Karpas-422 (cell line): Measurements from ENCODE around the gene CDYL2. TPM values are rescaled to one million over a fixed set of nuclear protein-coding genes. Genes with fewer than 3 reads are reported as not detected.

Source experiments
- DNase-seq: peaks from one replicate; pipeline ENCODE4 v3.0.0-alpha.2; 2015
- H2AFZ ChIP-seq: fragments of 200-600 bp; sonication (generic); 2 replicates; pipeline ENCODE4 v1.6.1; 2014; ENCODE audit warnings: antibody characterized with exemption, low read length, mixed read lengths
- H3K27ac ChIP-seq: fragments of 200-600 bp; sonication (generic); 2 replicates; pipeline ENCODE4 v1.5.1; 2014; ENCODE audit warnings: mild to moderate bottlenecking, low read length, moderate library complexity
- H3K27me3 ChIP-seq: fragments of 200-600 bp; sonication (generic); 2 replicates; pipeline ENCODE4 v1.6.1; 2014; ENCODE audit warnings: low read length, mixed read lengths
- H3K36me3 ChIP-seq: fragments of 200-600 bp; sonication (generic); 2 replicates; pipeline ENCODE4 v1.6.1; 2014; ENCODE audit warnings: low read length, mixed read lengths; ENCODE audit not compliant: insufficient read depth
- H3K4me1 ChIP-seq: fragments of 200-600 bp; sonication (generic); 2 replicates; pipeline ENCODE4 v1.6.1; 2014; ENCODE audit warnings: mild to moderate bottlenecking, low read length, mixed read lengths
- H3K4me2 ChIP-seq: fragments of 200-600 bp; sonication (generic); 2 replicates; pipeline ENCODE4 v1.6.1; 2014; ENCODE audit warnings: low read length, low read depth, mild to moderate bottlenecking; ENCODE audit not compliant: poor library complexity, severe bottlenecking
- H3K4me3 ChIP-seq: fragments of 200-600 bp; sonication (generic); 2 replicates; pipeline ENCODE4 v1.5.1; 2014; ENCODE audit warnings: mild to moderate bottlenecking, antibody characterized with exemption, low read length, mixed read lengths
- H3K79me2 ChIP-seq: fragments of 200-600 bp; sonication (generic); 2 replicates; pipeline ENCODE4 v1.6.1; 2014; ENCODE audit warnings: mild to moderate bottlenecking, low read length, mixed read lengths
- H3K9ac ChIP-seq: fragments of 200-600 bp; sonication (generic); 2 replicates; pipeline ENCODE4 v1.6.0; 2014; ENCODE audit warnings: low read length
- H3K9me2 ChIP-seq: fragments of 200-600 bp; sonication (generic), shearing (Covaris generic); replicated peaks from 2 replicates; pipeline ENCODE4 v1.6.0; 2014; ENCODE audit warnings: mild to moderate bottlenecking, low read length, moderate library complexity; ENCODE audit not compliant: insufficient read depth
- H3K9me3 ChIP-seq: fragments of 300-700, 200-600 bp; sonication (generic); 2 replicates; pipeline ENCODE4 v1.6.1; 2014; ENCODE audit warnings: low read length, mixed read lengths
- H4K20me1 ChIP-seq: fragments of 200-600 bp; sonication (generic); 2 replicates; pipeline ENCODE4 v1.6.1; 2014; ENCODE audit warnings: mild to moderate bottlenecking, antibody characterized with exemption, low read length, low read depth; ENCODE audit not compliant: insufficient read depth
- total RNA-seq: library from RNA; depleted of rRNA; stranded (reverse); fragments of >200 nt; shearing (Covaris generic); gene quantifications from 2 replicates; pipeline ENCODE4 v1.2.3, GENCODE V29; 2014; ENCODE audit warnings: low replicate concordance; rRNA removed

The CDYL2 gene, protein sequence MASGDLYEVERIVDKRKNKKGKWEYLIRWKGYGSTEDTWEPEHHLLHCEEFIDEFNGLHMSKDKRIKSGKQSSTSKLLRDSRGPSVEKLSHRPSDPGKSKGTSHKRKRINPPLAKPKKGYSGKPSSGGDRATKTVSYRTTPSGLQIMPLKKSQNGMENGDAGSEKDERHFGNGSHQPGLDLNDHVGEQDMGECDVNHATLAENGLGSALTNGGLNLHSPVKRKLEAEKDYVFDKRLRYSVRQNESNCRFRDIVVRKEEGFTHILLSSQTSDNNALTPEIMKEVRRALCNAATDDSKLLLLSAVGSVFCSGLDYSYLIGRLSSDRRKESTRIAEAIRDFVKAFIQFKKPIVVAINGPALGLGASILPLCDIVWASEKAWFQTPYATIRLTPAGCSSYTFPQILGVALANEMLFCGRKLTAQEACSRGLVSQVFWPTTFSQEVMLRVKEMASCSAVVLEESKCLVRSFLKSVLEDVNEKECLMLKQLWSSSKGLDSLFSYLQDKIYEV
- not detected in 2 replicates for total RNA-seq

DNA sequence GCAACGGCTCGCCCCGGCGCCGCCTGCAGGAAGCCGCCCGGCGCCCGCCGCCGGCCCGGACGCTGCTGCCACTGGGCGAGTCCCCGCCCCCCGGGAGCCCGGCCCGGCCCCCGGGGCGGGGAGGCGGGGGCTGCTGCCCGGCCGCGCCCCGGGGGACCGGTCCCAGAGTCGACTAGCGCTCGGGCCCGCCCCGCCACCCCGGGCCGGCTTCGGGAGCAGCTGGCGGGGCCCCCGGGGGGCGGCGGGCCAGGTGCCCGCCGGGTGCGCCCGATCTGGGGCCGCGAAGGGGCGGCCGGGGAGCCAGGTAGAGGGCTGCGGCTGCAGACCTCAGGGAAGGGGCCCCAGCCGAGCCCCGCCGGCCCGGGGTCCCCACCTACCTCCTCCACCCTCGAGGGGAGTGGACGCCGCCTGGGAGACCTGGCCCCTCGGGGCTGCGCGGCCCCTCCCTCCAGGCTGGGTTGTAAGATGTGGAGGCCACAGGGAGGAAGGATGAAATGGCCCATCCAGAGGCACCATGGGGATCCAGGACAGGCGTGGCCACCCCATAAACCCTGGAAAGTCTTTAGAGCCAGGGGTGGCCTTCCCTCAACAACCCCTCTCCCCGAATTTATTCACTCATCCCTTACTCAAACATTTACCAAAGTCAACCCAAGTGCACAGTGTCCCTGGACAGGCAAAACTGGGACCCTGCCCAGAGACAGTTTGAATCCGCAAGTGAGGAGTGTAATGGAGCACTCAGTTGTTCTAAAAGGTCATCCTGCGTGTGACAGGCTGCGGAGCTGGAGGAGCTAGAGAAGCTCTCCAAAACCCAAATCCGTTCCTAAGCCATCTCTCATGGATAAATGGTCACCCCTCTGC, at the start of gene CDYL2:
TSS of gene CDYL2 (minus strand) at position 73 of the 858 bp plus-strand sequence. CDS start 425 bp downstream, outside the sequence.
- Histone ChIP-seq H3K9me2 (no peaks in the 10 kb centered on the region), H3K4me1 (no peaks in the 10 kb centered on the region), H3K9ac (no peak within 1 kb of the TSS), H4K20me1 (no peaks in the 10 kb centered on the region), H3K4me3 (peak within 1 kb of the TSS; percentile 50; the same call in 1 of the 2 replicates), H2AFZ (no peak within 1 kb of the TSS), H3K9me3 (no peaks in the 10 kb centered on the region), H3K27ac (no peak within 1 kb of the TSS), H3K4me2 (no peak within 1 kb of the TSS), H3K36me3 (no peaks in the 10 kb centered on the region), H3K27me3 (no peaks in the 10 kb centered on the region), H3K79me2 (no peaks in the 10 kb centered on the region)
- peak; percentile 54 for DNase-seq

DNA sequence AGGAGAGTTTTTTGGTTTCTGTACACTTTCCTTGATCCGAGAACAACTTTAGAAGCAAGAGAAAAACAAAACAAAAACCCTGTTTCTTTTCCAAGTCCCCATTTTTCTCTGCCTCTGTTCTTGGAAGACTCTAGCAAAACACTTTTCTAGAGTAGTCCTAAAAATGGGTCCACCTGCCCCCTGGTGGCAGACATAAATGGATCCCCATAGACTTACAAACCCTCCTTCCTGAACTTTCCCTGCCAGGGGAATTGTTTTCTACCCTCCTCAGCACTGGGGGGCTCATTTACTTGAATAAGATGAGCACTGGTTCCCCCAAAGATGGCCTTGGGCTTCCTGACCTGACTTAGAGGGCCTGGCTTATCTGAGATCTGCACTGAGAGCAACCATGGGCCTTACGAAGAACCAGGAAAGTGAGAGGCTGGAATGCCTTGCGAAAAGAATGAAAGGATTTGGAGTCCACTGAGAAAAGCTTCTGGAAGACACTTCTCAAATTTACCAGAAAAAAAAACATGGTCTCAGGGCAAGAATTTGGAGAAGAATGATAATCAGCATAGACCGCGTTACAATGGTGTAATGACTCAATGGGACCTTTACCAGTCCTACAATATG, 48.0 kb upstream of the CDYL2 start:
- H3K27me3 ChIP-seq = no peaks in the 10 kb centered on the region
- peak; percentile 73 for DNase-seq
- H3K4me3 ChIP-seq = no peak overlapping the region
- H3K4me1 ChIP-seq = no peaks in the 10 kb centered on the region
- no peaks in the 10 kb centered on the region for H3K79me2 ChIP-seq
- no peaks in the 10 kb centered on the region for H4K20me1 ChIP-seq
- H3K27ac ChIP-seq = no peak overlapping the region
- H3K9ac ChIP-seq = no peak overlapping the region
- H3K36me3 ChIP-seq = no peaks in the 10 kb centered on the region
- H2AFZ ChIP-seq = no peak overlapping the region
- no peak overlapping the region for H3K4me2 ChIP-seq
- no peaks in the 10 kb centered on the region for H3K9me3 ChIP-seq
- H3K9me2 ChIP-seq = no peaks in the 10 kb centered on the region

DNA sequence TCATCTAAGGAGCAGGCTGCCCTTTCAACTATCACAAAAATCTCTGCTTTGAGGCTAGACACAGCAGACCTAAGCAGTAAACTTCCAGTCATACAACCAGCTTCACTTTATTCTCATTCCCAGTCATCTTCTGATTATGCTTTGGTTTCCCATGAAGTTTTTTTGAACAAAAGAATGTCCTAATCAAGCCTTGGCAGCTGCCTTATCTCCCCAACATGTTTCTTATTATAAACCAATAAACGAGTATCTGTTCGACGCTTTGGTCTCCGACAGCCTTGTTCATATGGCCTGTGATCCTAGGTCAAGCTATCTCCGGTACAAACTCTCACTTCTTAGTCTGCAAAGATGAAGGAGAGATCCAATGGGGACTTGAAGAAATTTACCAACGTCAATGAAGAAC, 47.4 kb upstream of the CDYL2 start:
- no peaks in the 10 kb centered on the region for H3K36me3 ChIP-seq
- H3K27ac ChIP-seq = no peak overlapping the region
- no peak overlapping the region for H3K4me2 ChIP-seq
- no peak overlapping the region for H3K9ac ChIP-seq
- no peak for DNase-seq
- no peak overlapping the region for H3K4me3 ChIP-seq
- H3K9me3 ChIP-seq = no peaks in the 10 kb centered on the region
- no peaks in the 10 kb centered on the region for H3K9me2 ChIP-seq
- H2AFZ ChIP-seq = no peak overlapping the region
- H3K79me2 ChIP-seq = no peaks in the 10 kb centered on the region
- H3K4me1 ChIP-seq = no peaks in the 10 kb centered on the region
- H3K27me3 ChIP-seq = no peaks in the 10 kb centered on the region
- no peaks in the 10 kb centered on the region for H4K20me1 ChIP-seq

DNA sequence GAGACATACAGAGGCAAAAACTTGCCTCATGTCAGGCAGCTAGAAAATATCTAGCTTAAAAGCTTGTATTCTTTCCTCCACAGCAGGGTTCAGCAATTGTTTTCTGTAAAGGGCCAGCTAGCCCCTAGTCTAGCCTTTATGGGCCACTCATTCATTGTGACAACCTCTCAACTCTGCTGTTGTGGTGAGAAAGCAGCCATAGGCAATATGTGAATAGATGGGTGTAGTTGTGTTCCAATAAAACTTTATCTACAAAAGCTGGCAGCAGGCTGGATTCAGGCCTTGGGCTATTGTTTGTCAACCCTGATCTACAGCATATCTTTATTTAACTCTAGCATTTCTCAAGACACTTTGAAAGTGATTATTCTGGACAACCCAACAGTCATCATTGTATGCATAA, 46.4 kb upstream of the CDYL2 start:
- Histone ChIP-seq H3K9ac (no peak overlapping the region), H3K27ac (no peak overlapping the region), H3K79me2 (no peaks in the 10 kb centered on the region), H3K4me2 (no peak overlapping the region), H3K9me3 (no peaks in the 10 kb centered on the region), H4K20me1 (no peaks in the 10 kb centered on the region), H3K36me3 (no peaks in the 10 kb centered on the region), H2AFZ (no peak overlapping the region), H3K27me3 (no peaks in the 10 kb centered on the region), H3K4me1 (no peaks in the 10 kb centered on the region), H3K4me3 (no peak overlapping the region), H3K9me2 (no peaks in the 10 kb centered on the region)
- no peak for DNase-seq

DNA sequence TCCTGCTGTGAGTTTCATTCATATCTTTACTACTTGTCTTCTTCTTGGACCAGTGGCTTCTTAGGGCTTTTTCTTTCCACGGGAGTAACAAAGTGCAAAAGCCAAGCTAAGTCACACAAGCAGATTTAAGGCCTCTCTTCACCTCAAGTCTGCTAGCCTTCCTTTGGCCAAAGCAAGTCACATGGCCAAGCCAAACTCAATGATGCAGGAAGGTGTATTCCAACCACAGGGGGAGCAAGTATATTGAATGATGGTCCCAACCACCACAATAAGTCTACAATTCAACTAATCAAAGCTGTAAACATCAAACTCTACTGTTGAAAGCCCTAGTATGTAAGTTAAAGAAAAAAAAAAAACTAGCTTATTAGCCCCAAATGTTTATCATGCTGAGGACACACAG, 44.5 kb upstream of the CDYL2 start:
- no peak for DNase-seq
- H3K4me3 ChIP-seq = no peak overlapping the region
- H3K79me2 ChIP-seq = no peaks in the 10 kb centered on the region
- no peaks in the 10 kb centered on the region for H3K27me3 ChIP-seq
- H3K4me2 ChIP-seq = no peak overlapping the region
- H3K27ac ChIP-seq = no peak overlapping the region
- H3K36me3 ChIP-seq = no peaks in the 10 kb centered on the region
- no peaks in the 10 kb centered on the region for H3K4me1 ChIP-seq
- no peak overlapping the region for H3K9ac ChIP-seq
- no peak overlapping the region for H2AFZ ChIP-seq
- no peaks in the 10 kb centered on the region for H4K20me1 ChIP-seq
- H3K9me2 ChIP-seq = no peaks in the 10 kb centered on the region
- H3K9me3 ChIP-seq = no peaks in the 10 kb centered on the region

DNA sequence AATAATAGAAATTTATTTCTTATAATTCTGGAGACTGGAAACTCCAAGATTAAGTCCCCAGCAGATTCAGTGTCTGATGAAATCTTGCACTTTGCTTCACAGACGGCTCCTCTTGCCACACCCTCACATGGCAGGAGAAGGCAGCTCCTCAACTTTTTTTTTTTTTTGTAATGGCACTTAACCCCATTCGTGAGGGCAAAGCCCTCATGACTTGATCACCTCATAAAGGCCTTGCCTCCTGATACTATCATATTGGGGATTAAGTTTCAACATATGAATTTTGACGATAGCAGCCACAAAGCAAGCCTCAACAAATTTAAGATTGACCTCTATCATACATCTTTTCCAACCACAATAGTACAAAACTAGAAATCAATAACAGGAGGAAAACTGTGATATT, 42.3 kb upstream of the CDYL2 start:
- no peak overlapping the region for H3K4me2 ChIP-seq
- no peaks in the 10 kb centered on the region for H3K27me3 ChIP-seq
- no peaks in the 10 kb centered on the region for H3K9me3 ChIP-seq
- H2AFZ ChIP-seq = no peak overlapping the region
- no peak overlapping the region for H3K4me3 ChIP-seq
- H3K4me1 ChIP-seq = no peaks in the 10 kb centered on the region
- no peak overlapping the region for H3K27ac ChIP-seq
- DNase-seq = no peak
- H3K9me2 ChIP-seq = no peaks in the 10 kb centered on the region
- H3K79me2 ChIP-seq = no peaks in the 10 kb centered on the region
- no peaks in the 10 kb centered on the region for H3K36me3 ChIP-seq
- H3K9ac ChIP-seq = no peak overlapping the region
- no peaks in the 10 kb centered on the region for H4K20me1 ChIP-seq

DNA sequence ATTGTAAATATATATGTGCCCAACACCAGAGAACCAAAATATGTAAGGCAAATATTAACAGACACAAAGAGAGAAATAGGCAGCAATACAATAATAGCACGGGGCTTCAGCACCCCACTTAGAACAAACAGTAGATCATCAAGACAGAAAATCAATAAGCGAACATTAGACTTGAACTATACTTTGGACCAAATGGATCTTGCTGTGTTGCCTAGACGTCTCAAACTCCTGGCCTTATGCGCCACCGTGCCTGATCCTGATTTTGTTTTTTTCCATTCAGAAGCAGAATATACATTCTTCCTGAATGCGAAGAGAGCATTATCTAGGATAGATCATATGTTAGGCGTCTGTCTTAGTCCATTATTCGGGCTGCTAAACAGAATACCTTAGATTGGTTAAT, 41.9 kb upstream of the CDYL2 start:
- no peaks in the 10 kb centered on the region for H3K36me3 ChIP-seq
- 0 out of 2 replicates have a peak, but pooled peaks cover 3% of the 10 kb centered on the region for H3K27me3 ChIP-seq
- no peaks in the 10 kb centered on the region for H3K4me1 ChIP-seq
- H3K27ac ChIP-seq = no peak overlapping the region
- no peaks in the 10 kb centered on the region for H3K9me2 ChIP-seq
- H3K9ac ChIP-seq = no peak overlapping the region
- H3K4me3 ChIP-seq = no peak overlapping the region
- no peak overlapping the region for H2AFZ ChIP-seq
- H4K20me1 ChIP-seq = no peaks in the 10 kb centered on the region
- no peak overlapping the region for H3K4me2 ChIP-seq
- DNase-seq = no peak
- no peaks in the 10 kb centered on the region for H3K79me2 ChIP-seq
- no peaks in the 10 kb centered on the region for H3K9me3 ChIP-seq

DNA sequence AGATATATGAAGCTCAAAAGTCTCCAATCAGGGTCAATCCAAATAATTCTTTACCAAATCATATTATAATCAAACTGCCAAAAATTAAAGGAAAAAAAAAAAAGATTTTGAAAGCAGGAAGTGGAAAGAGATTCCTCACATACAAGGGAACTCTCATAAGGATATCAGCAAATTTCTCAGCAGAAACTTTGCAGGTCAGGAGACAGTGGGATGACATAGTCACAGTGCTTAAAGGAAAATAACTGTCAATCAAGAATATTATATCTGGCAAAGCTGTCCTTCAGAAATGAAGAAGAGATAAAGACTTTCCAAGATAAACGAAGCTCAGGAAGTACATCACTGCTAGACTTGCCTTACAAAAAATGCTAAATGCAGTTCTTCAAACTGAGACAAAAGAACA, 40.0 kb upstream of the CDYL2 start:
- Histone ChIP-seq H4K20me1 (no peaks in the 10 kb centered on the region), H3K79me2 (no peaks in the 10 kb centered on the region), H3K9me2 (no peaks in the 10 kb centered on the region), H3K9ac (no peak overlapping the region), H3K4me1 (no peaks in the 10 kb centered on the region), H3K4me2 (no peak overlapping the region), H3K9me3 (no peaks in the 10 kb centered on the region), H3K4me3 (no peak overlapping the region), H2AFZ (no peak overlapping the region), H3K27ac (no peak overlapping the region), H3K27me3 (0 out of 2 replicates have a peak, but pooled peaks cover 3% of the 10 kb centered on the region), H3K36me3 (no peaks in the 10 kb centered on the region)
- no peak for DNase-seq
